ENCODE data around the gene ZC3H4.
A peak's percentile ranks its signal among the peaks of the same experiment; 100 is the strongest.

The ZC3H4 gene

GRCh38 chr19:47132194-47132852 lies 18.7 kb upstream of the ZC3H4 start:
- DNase-seq: no peak

GRCh38 chr19:47130589-47131227 lies 17.1 kb upstream of the ZC3H4 start, which contains the start of gene SAE1:
TSS of gene SAE1 (plus strand) at chr19:47130835. CDS start at chr19:47130931, 96 bp downstream.
- peak; percentile 98 for DNase-seq

GRCh38 chr19:47130120-47130588 lies 16.6 kb upstream of the ZC3H4 start:
- DNase-seq: no peak

- DNase-seq: no peak
These were observed 16.0 kb upstream of the ZC3H4 start for GRCh38 chr19:47129579-47129978.

GRCh38 chr19:47125669-47125938 lies 12.0 kb upstream of the ZC3H4 start:
- no peak for DNase-seq

GRCh38 chr19:47124937-47125668 lies 11.5 kb upstream of the ZC3H4 start:
- DNase-seq: peak; percentile 49

GRCh38 chr19:47123406-47123805 lies 9.8 kb upstream of the ZC3H4 start:
- no peak for DNase-seq

- DNase-seq: no peak
These were observed 9.1 kb upstream of the ZC3H4 start for GRCh38 chr19:47122359-47123335.

- no peak for DNase-seq
These were observed 7.0 kb upstream of the ZC3H4 start for GRCh38 chr19:47120470-47121067.

GRCh38 chr19:47113850-47114651 lies 475 bp upstream of the ZC3H4 start:
- DNase-seq: no peak

- DNase-seq: peak; percentile 55
These were observed 1.2 kb downstream of the ZC3H4 start for GRCh38 chr19:47112166-47112996.

GRCh38 chr19:47111682-47112165 lies 1.9 kb downstream of the ZC3H4 start:
- DNase-seq: no peak

- DNase-seq: no peak
These were observed 2.5 kb downstream of the ZC3H4 start for GRCh38 chr19:47111006-47111621.

- DNase-seq: peak; percentile 92
These were observed 3.0 kb downstream of the ZC3H4 start for GRCh38 chr19:47110521-47111005.

GRCh38 chr19:47109541-47110375 lies 3.8 kb downstream of the ZC3H4 start:
- DNase-seq: peak; percentile 57

- no peak for DNase-seq
These were observed 4.4 kb downstream of the ZC3H4 start for GRCh38 chr19:47109177-47109540.

- peak; percentile 44 for DNase-seq
These were observed 5.4 kb downstream of the ZC3H4 start for GRCh38 chr19:47107953-47108746.

Data from DMS79 (cell line).